Activated CD8-positive, alpha-beta memory T cell treated with anti-CD3 and anti-CD28 coated beads, Interleukin-2, amount 10 ng/mL, durations not matched to agents 7 days and 5 days (primary cell): ENCODE results near the gene DVL2. TPM values are rescaled to one million over a fixed set of nuclear protein-coding genes. Genes with fewer than 3 reads are reported as not detected.

Experiments
- ATAC-seq: fragments of 150-1000 bp; cut with Tn5 transposase; one replicate; pipeline ENCODE4 v1.10.0; 2021; ENCODE audit warnings: moderate library complexity
- CTCF ChIA-PET: fragments of 350-600 bp; sonication (Branson Sonifier 250); formaldehyde crosslinking; loops from one replicate; lab custom pipeline; 2021; ENCODE audit warnings: antibody characterized with exemption; lab: Charles Lee
- DNase-seq: peaks from one replicate; pipeline ENCODE4 v3.0.0-alpha.2; 2020
- H3K27ac Mint-ChIP-seq: one replicate; pipeline ENCODE4 v1.8.0; 2021; ENCODE audit warnings: mild to moderate bottlenecking, mixed read lengths
- H3K27me3 Mint-ChIP-seq: one replicate; pipeline ENCODE4 v1.8.0; 2021; ENCODE audit warnings: mixed read lengths
- H3K36me3 Mint-ChIP-seq: one replicate; pipeline ENCODE4 v1.8.0; 2021; ENCODE audit warnings: mild to moderate bottlenecking, mixed read lengths
- H3K4me1 Mint-ChIP-seq: one replicate; pipeline ENCODE4 v1.8.0; 2021; ENCODE audit warnings: mixed read lengths
- H3K4me3 Mint-ChIP-seq: one replicate; pipeline ENCODE4 v1.8.0; 2021; ENCODE audit warnings: mild to moderate bottlenecking, moderate library complexity, mixed read lengths
- H3K9me3 Mint-ChIP-seq: one replicate; pipeline ENCODE4 v1.8.0; 2022; ENCODE audit warnings: low read depth, mixed read lengths
- total RNA-seq, 2 experiments: library from RNA; stranded (reverse); gene quantifications; one replicate each; pipeline ENCODE4 v1.2.3, GENCODE V29; 2021

DVL2 gene
- total RNA-seq, 2 experiments from 2014 or later, result 52.7 to 62.0 TPM

DNA sequence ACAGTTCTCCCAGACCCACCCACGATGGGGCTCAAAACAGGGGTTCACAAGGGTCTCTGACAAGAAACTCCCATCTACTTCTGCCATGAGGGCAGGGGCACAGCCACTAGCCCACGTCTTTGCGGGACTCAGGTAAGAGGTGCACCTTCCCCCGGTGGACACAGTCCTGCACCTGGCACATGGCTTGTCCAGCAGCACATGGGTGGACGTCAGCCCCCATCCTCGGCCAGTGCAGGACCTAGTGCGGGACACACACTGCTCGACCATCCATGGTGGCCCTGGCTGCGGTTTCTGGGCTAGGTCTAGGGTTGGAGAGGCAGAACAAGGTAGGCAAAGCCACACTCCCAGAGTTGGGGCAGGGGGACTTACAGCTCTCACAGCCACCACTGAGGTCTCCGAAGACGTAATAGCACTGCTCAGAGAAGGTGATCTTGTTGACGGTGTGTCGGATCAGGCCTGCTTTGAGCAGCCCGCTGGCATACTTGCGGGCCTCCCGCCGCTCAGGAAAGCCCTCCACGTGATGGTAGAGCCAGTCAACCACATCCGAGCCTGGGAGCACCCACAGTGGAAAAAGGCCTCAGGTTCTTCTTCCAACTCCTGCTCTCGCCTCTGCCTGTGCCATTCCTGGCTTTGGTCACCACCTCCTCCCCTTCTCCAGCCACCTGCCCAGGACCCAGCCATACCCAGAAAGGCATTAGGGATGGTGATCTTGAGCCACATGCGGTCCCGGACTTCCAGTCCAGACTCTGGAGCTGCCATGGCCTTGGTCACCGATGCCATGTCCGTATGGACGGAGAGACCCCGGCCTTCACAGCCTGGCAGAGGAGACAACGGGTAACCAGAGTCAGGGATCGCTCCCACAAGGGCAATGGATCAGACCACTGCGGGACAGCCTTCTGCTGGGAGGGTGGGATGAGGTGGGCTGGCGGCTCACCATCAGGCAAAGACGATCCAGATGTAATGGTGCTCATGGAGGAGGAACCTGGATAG, 7.3 kb downstream of the DVL2 start:
- H3K36me3 Mint-ChIP-seq, result peaks cover 28% of the 10 kb centered on the region
- H3K27ac Mint-ChIP-seq, result no peak overlapping the region
- peaks cover 5% of the 10 kb centered on the region for H3K4me1 Mint-ChIP-seq
- H3K27me3 Mint-ChIP-seq, result no peaks in the 10 kb centered on the region
- CTCF ChIA-PET, result no interaction called here
- DNase-seq (no peak), ATAC-seq (no peak)
- no peak overlapping the region for H3K4me3 Mint-ChIP-seq
- H3K9me3 Mint-ChIP-seq, result no peaks in the 10 kb centered on the region

DNA sequence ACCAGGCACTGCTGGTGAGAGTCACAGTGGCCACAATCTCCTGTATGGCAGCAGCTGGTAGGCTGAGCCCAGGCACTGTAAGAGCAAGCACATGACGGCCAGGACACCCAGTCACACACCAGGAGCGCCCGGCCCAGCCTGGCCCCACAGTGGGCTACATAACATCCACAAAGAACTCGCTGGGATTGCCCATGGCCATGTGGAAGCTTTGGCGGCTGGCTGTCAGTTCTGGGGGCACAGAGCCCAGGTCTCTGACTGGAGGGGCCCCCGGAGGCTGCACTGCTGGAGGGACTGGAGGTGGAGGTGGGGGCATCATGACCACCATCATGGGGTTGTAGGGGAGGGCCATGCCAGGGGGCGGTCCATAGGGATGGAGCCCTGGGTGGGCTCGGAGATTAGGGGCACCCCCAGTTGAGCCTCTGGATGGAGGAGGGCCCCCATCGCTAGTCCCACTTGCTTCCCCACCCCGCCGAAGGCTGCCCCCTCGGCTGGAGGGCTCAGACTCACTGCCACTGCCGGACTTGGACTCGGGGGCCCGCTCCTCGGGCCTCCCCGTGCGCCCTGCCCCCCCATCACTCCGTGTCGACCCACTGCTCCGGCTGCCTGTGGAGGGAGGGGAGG, 8.5 kb downstream of the DVL2 start:
- H3K4me1 Mint-ChIP-seq, result peaks cover 9% of the 10 kb centered on the region
- no peak for DNase-seq
- no peak for ATAC-seq
- no peak overlapping the region for H3K27ac Mint-ChIP-seq
- H3K4me3 Mint-ChIP-seq, result no peak overlapping the region
- H3K9me3 Mint-ChIP-seq, result no peaks in the 10 kb centered on the region
- H3K27me3 Mint-ChIP-seq, result no peaks in the 10 kb centered on the region
- H3K36me3 Mint-ChIP-seq, result peaks cover 26% of the 10 kb centered on the region
- CTCF ChIA-PET, result no interaction called here

DNA sequence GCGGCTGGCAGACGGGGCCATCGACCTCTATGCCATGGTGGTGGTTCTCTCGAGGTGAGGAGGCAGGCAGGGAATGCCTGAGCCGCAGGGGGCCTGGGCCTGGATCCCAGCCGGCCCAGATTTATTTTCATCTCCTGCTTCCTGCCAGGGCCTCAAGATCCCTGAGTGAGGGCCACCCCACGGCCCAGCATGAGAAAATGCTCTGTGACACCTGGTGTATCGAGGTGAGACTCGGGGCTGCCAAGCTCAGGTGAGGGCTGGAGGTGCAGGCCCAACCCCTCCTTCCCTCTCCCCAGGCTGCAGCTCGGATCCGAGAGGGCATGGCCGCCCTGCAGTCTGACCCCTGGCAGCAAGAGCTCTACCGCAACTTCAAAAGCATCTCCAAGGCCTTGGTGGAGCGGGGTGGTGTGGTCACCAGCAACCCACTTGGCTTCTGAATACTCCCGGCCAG, 9.6 kb downstream of the DVL2 start:
- H3K4me3 Mint-ChIP-seq, result no peak overlapping the region
- ATAC-seq (no peak), DNase-seq (no peak)
- H3K36me3 Mint-ChIP-seq, result peaks cover 21% of the 10 kb centered on the region
- H3K27ac Mint-ChIP-seq, result no peak overlapping the region
- CTCF ChIA-PET, result interaction anchor here (2.2 kb wide), 1 partner anchor 72 kb away, joined by 8 read pairs; no protein-coding TSS in a partner anchor
- H3K4me1 Mint-ChIP-seq, result peaks cover 15% of the 10 kb centered on the region
- H3K27me3 Mint-ChIP-seq, result no peaks in the 10 kb centered on the region
- H3K9me3 Mint-ChIP-seq, result no peaks in the 10 kb centered on the region

DNA sequence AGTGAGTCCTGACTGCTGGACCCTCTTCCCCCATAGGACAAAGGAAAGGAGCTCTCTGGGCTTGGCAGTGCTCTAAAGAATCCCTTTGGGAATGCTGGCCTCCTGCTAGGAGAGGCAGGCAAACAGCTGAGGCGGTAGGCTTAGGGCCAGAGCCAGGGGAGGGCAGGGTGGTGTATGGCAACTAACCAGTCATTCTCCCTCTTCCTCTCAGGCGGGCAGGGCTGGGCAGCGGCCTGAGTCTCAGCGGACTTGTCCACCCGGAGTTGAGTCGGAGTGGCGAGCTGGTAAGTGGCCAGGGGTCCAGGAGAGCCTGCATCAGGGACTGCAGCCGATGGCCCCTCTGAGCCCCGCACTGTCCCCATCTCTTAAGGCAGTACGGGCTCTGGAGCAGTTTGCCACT, 10.2 kb downstream of the DVL2 start:
- ATAC-seq (no peak), DNase-seq (no peak)
- H3K9me3 Mint-ChIP-seq, result no peaks in the 10 kb centered on the region
- H3K27ac Mint-ChIP-seq, result no peak overlapping the region
- peaks cover 18% of the 10 kb centered on the region for H3K36me3 Mint-ChIP-seq
- no peaks in the 10 kb centered on the region for H3K27me3 Mint-ChIP-seq
- no peak overlapping the region for H3K4me3 Mint-ChIP-seq
- CTCF ChIA-PET, result interaction anchor here (2.2 kb wide), 1 partner anchor 72 kb away, joined by 8 read pairs; no protein-coding TSS in a partner anchor
- H3K4me1 Mint-ChIP-seq, result peaks cover 20% of the 10 kb centered on the region

DNA sequence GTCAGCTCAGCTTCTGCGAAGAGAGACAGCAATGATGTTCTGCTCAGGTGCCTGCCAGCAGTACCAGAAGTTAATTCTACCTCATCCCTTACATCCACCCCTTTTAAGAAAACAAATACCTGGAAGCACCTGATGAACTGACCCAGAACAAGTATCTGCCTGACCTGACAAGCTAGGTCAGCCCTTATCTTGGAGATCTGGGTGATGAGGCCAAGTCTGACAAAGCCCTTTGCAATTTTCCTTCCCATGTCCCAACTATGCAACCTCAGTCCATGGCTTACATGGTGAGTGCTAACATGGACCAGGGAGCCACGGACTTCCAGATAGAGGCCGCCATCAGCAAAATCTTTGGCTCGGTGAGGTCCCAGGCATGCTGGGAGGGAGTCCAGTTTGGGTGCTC, 10.9 kb downstream of the DVL2 start:
- H3K27ac Mint-ChIP-seq, result no peak overlapping the region
- H3K4me1 Mint-ChIP-seq, result peaks cover 26% of the 10 kb centered on the region
- no peaks in the 10 kb centered on the region for H3K27me3 Mint-ChIP-seq
- H3K9me3 Mint-ChIP-seq, result no peaks in the 10 kb centered on the region
- ATAC-seq (no peak), DNase-seq (no peak)
- CTCF ChIA-PET, result interaction anchor here (2.2 kb wide), 1 partner anchor 73 kb away, joined by 8 read pairs; no protein-coding TSS in a partner anchor
- H3K4me3 Mint-ChIP-seq, result no peak overlapping the region
- H3K36me3 Mint-ChIP-seq, result peaks cover 18% of the 10 kb centered on the region

DNA sequence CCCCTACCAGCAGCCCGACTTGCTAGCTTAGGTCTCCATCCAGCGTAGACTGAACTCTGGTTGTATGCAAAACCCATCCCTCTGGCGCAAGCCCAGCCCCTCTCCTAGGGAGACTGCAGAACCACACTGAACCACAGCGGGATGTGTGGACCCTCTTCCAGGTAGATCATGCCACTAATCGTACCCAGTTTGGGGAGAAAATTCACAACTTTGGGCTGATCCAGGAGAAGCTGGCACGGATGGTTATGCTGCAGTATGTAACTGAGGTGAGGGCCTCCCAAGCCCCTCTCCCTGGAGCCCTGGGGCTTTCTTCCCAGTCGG, 11.4 kb downstream of the DVL2 start:
- Mint-ChIP-seq H3K27ac (no peak overlapping the region), H3K36me3 (peaks cover 15% of the 10 kb centered on the region), H3K27me3 (no peaks in the 10 kb centered on the region), H3K4me3 (no peak overlapping the region), H3K9me3 (no peaks in the 10 kb centered on the region), H3K4me1 (peaks cover 30% of the 10 kb centered on the region)
- ATAC-seq, result no peak
- DNase-seq, result no peak
- CTCF ChIA-PET, result interaction anchor here (2.2 kb wide), 1 partner anchor 73 kb away, joined by 8 read pairs; no protein-coding TSS in a partner anchor

DNA sequence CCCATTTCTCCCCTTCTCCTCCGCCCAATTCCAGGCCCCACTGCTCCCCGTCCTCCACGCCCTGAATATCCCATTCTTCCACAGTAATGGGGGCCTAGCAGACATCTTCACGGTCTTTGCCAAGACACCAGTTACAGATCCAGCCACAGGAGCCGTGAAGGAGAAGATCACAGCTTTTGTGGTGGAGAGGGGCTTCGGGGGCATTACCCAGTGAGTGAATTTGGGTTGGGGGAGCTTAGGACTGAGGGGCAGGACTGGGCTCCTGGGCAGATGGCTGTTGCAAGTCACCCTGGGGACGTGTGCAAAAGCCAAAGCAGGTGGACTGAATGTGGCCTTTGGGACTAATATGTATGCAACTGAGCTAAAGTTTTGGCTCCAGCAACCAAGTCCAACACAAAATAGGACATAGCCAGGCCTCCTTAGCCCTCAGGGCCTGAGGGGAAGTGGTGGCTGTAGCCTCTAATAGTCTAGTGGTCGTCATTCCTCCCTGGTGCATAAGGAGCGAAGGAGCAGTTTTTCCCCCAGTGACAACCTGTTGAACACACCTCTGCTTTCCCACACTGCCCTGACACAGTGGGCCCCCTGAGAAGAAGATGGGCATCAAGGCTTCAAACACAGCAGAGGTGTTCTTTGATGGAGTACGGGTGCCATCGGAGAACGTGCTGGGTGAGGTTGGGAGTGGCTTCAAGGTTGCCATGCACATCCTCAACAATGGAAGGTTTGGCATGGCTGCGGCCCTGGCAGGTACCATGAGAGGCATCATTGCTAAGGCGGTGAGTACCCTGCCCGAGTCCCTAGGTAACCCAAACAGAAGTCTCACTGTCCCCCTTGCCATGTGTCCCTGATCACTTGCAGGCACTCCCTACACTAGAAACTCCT, 12.0 kb downstream of the DVL2 start:
- peak overlapping the region; percentile 91 for H3K27ac Mint-ChIP-seq
- CTCF ChIA-PET, result interaction anchor here (0.9 to 4.1 kb wide), 5 partner anchors 10 to 74 kb away, joined by 3 to 42 read pairs (median 5); partner anchors contain the start of genes CLDN7 and PHF23
- no peak overlapping the region for H3K4me3 Mint-ChIP-seq
- peaks cover 12% of the 10 kb centered on the region for H3K36me3 Mint-ChIP-seq
- DNase-seq (no peak), ATAC-seq (no peak)
- H3K4me1 Mint-ChIP-seq, result peaks cover 32% of the 10 kb centered on the region
- no peaks in the 10 kb centered on the region for H3K27me3 Mint-ChIP-seq
- no peaks in the 10 kb centered on the region for H3K9me3 Mint-ChIP-seq

DNA sequence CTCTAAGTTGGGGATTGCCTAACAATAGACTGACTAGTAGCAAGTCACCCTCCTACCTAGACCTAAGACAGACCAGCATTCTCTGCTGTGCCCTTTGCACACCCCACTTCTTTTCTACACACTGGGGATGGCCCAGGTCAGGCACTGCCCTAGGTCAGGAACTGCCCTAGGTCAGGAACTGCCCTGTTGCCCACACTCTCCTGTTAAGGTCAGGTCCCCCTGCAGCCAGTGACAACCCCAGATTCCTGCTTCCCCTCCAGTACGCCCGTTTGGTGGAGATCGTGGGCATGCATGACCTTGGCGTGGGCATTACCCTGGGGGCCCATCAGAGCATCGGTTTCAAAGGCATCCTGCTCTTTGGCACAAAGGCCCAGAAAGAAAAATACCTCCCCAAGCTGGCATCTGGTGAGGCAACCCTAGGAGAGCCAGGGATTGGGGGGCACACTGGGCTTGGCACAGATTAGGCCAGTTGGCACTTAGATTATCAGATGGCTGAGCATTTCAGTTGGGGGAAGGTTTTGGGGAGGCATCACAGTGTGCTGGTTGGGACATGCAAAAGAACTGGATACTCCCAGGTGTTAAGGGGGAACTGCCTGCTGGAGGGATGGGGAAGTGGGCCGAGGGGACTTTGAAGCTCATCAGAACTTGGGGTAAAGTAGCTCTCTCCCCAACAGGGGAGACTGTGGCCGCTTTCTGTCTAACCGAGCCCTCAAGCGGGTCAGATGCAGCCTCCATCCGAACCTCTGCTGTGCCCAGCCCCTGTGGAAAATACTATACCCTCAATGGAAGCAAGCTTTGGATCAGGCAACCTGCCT, 12.8 kb downstream of the DVL2 start:
- CTCF ChIA-PET, result interaction anchor here (0.8 to 4.1 kb wide), 20 partner anchors 11 to 339 kb away, joined by 3 to 42 read pairs (median 5); partner anchors contain the start of genes ACAP1, CLDN7, CTDNEP1 and ELP5
- ATAC-seq, result no peak
- Mint-ChIP-seq H3K27me3 (no peaks in the 10 kb centered on the region), H3K4me3 (peak overlapping the region; percentile 91), H3K9me3 (no peaks in the 10 kb centered on the region), H3K4me1 (peaks cover 31% of the 10 kb centered on the region), H3K36me3 (peaks cover 10% of the 10 kb centered on the region), H3K27ac (peak overlapping the region; percentile 91)
- no peak for DNase-seq

DNA sequence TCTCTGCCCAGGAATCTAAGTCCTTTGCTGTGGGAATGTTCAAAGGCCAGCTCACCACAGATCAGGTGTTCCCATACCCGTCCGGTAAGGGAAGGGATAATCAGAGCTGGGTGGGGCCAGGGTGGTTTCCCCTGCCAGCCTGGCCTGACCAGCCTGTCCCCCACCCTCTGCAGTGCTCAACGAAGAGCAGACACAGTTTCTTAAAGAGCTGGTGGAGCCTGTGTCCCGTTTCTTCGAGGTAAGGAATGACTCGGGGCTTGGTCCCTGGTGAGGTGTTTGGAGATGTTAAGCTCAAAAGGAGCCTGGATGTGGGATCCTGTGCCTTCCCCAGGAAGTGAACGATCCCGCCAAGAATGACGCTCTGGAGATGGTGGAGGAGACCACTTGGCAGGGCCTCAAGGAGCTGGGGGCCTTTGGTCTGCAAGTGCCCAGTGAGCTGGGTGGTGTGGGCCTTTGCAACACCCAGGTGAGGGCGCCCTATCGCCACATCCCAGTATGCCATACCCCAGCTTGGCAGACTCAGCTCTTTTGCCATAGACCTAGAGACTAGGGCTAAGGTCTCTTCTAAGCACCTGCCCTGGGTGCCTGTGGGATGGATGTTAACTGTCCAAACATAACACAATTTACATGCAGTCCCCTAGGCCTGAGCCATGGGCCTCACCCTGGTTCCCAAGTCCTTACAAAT, 13.6 kb downstream of the DVL2 start:
- ATAC-seq (peak; percentile 45), DNase-seq (peak; percentile 77)
- Mint-ChIP-seq H3K27ac (peak overlapping the region; percentile 91), H3K27me3 (no peaks in the 10 kb centered on the region), H3K4me1 (peaks cover 37% of the 10 kb centered on the region), H3K9me3 (no peaks in the 10 kb centered on the region), H3K36me3 (peaks cover 10% of the 10 kb centered on the region), H3K4me3 (peak overlapping the region; percentile 91)
- CTCF ChIA-PET, result interaction anchor here (0.6 to 4.1 kb wide), 22 partner anchors 11 to 340 kb away, joined by 3 to 42 read pairs (median 4); partner anchors contain the start of genes ACAP1, CLDN7, CTDNEP1 and ELP5

DNA sequence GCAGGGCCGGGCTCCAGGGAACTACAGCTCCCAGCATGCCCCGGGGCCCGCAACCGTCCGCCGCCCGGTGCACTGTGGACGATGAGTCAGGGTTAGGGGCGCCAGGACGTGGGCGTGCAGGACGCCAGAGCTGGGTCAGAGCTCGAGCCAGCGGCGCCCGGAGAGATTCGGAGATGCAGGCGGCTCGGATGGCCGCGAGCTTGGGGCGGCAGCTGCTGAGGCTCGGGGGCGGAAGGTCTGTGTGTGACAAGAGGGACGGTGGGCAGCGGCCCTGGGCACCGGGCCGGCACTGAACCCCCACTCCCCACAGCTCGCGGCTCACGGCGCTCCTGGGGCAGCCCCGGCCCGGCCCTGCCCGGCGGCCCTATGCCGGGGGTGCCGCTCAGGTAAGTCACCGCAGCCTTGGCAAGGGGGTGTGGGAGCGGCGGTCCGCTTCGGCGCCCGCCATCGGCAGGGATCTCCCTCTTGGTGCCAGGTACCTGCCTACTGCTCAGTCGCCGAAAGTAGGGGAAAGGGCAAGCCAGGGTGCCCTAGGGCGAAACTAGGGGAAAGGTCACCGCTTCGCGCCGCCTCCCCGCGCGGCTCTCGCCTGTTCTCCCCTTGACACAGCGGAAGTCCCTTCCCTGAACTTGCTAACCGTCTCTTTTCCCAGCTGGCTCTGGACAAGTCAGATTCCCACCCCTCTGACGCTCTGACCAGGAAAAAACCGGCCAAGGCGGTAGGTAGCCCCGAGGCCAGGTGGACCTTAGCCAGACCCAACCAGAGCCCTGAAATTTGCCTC, 14.3 kb downstream of the DVL2 start, which contains the start of the genes ACADVL and DLG4:
TSS of gene ACADVL (plus strand) at position 127 of the 781 bp plus-strand sequence. CDS start at position 174, 47 bp downstream.
TSS of gene DLG4 (minus strand) at position 25 of the 781 bp plus-strand sequence.
- Mint-ChIP-seq H3K36me3 (peaks cover 10% of the 10 kb centered on the region), H3K27ac (peak within 1 kb of the TSS; percentile 91), H3K4me1 (peaks cover 44% of the 10 kb centered on the region), H3K4me3 (peak within 1 kb of the TSS; percentile 91), H3K9me3 (no peaks in the 10 kb centered on the region), H3K27me3 (no peaks in the 10 kb centered on the region)
- CTCF ChIA-PET, result interaction anchor here (0.6 to 4.1 kb wide), 26 partner anchors 11 to 395 kb away, joined by 3 to 42 read pairs (median 3); partner anchors contain the start of genes ACAP1, CLDN7, CTDNEP1 and DVL2
- ATAC-seq (peak; percentile 87), DNase-seq (peak; percentile 89)
